GM18868 (cell line): ENCODE results near the gene VIT.
"Not testable (repeated sequence)": the region's sequence is repeated elsewhere in the genome, so short reads cannot be mapped to it uniquely, and the experiment has no call there.

Experiments
- ATAC-seq: cut with Tn5 transposase; IDR thresholded peaks from one replicate; pipeline ENCODE4 v1.9.1; 2021; ENCODE audit warnings: mild to moderate bottlenecking, moderate library complexity; ENCODE audit not compliant: unreplicated experiment

VIT gene

DNA sequence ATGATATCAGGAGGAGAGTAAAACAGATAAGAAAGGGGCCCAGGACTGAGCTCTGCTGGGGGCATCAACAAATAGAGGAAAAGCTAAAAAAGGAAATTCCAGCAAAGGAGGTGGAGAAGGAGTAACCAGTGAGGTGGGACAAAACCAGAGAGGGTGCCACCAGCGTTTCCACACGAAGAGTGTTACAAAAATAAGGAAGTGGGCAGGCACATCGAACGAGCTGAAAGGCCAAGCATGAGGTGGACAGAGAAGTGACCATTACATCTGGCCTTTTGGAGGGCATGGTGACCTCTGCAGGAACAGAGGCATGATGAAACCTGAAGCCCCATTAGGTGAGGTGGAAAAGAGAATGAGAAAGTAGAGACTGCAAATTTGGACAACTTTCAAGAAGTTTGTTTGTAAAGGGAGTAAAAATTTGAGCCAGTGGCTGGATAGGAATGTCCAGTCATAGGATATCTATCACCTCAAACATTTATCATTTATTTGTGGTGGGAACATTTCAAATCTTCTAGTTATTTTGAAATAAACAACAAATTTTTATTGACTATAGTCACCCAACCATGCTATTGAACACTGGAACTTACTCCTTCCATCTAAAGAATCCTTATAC lies 18.4 kb upstream of the VIT start:
- ATAC-seq, result no peak

DNA sequence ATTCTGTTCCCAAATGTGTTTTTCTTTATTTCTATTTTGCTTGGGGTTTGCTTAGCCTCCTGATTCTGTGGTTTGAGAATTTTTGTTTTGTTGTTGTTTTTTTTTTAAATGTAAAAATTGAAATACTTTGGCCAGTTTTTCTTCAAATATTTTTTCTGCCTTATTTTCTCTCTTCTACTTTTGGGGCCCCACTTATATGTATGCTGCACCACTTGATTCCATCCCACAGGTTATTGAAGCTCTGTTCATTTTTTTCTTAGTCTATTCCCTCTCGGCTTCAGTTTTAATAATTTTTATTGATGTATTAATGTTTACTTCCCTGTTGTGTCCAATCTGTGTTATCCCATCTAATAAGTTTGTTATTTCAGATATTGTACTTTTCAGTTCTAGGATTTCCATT lies 17.7 kb upstream of the VIT start:
- no peak for ATAC-seq

DNA sequence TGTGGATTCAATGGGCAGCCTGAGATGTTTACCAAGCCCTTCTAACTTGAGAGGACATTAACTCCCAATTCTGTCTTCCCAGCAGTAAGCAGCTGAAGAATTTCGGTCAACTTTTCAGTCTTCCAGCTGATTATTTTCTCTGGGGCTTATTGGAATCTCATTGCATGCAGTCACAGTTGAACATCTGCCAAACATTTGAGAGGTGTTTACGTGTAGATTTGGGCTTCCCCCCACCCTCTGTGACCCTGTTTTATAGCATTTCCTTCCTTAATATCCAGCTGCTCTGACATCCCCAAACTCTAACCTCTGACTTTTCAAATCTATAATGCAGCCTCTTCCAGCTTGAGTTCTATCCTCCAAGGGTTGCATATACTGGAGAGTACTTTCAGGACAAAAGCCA lies 16.5 kb upstream of the VIT start:
- ATAC-seq, result no peak

DNA sequence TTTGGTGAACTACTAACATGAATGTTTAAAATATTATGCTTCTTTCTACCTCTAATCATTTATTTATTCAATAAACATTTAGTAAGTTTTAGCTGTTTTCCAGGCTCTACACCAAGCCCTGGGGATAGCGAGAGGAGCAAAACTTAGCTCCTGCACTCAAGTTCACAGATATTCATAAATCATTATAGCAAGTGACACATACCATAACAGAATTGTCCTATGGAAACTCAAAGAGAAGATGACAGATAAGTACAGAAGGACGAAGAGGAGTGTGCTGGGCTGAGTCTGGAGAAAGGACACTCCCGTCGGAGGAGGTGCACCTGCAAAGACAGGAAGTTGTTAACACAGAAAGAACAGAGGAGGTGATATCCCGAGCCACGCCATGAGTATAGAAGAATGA lies 13.9 kb upstream of the VIT start:
- no peak for ATAC-seq

DNA sequence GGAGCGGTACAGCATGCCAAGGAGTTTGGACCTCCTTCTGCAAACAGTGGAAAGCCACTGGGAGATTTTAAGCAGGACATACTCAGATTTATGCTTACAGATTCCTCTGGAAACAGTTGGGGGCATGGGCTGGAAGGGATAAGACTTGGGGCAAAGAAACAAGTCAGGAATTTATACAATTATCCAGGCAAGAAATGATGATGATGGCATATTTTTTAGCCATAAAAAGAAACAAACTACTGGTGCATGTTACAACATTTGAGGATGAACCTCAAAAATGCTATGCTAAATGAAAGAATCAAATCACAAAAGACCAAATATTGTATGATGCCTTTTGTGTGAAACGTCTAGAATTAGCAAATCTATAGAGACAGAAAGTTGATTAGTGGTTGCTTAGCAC lies 13.5 kb upstream of the VIT start:
- no peak for ATAC-seq

DNA sequence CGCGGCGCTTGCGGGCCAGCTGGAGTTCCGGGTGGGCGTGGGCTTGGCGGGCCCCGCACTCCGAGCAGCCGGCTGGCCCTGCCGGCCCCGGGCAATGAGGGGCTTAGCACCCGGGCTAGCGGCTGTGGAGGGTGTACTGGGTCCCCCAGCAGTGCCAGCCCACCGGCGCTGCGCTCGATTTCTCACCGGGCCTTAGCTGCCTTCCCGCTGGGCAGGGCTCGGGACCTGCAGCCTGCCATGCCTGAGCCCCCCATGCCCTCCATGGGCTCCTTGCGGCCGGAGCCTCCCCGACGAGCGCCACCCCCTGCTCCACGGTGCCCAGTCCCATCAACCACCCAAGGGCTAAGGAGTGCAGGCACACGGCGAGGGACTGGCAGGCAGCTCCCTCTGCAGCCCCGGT lies 8.2 kb upstream of the VIT start:
- not testable (repeated sequence) for ATAC-seq

DNA sequence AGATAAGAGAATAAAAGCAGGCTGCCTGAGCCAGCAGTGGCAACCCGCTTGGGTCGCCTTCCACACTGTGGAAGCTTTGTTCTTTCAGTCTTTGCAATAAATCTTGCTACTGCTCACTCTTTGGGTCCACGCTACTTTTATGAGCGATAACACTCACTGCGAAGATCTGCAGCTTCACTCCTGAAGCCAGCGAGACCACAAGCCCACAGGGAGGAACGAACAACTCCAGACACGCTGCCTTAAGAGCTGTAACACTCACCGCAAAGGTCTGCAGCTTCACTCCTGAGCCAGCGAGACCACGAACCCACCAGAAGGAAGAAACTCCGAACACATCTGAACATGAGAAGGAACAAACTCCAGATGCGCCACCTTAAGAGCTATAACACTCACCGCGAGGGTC lies 7.5 kb upstream of the VIT start:
- not testable (repeated sequence) for ATAC-seq

DNA sequence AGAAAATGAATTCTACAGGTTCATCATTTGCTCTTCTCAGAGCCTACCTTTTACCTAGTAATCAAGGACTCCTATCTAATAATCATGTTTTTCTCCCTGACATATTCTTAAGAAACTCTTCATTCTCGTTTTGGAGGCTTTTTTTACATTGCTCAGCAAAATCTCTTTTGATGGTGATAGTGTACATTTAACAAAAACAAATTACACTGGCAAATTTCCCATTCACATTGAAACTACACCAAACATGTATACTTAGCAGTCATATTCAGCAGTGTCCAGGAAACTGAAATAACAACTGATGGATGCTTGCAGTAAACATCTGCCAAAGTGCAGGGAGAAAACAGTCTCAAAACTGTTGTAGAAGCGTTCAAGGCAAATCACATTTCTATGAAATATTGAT lies 4.4 kb upstream of the VIT start:
- ATAC-seq, result no peak

DNA sequence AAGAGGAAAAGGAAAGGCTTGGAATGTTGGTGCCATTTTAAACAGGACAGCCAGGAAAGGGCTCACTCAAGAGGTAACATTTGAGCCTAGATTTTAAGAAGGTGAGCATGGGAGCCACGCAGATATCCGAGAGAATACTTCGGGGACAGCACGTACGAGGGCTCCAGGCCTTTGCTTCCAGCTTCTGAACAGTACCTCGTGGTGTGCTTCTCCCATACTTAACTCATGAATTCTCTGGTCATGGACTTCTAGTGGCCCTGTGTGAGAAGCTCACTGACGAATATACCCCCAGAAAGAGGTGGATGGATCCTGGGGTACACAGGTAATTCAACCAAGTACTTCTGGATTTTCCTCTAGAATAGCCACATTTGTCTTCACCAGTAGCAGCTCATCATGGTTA lies 2.7 kb upstream of the VIT start:
- no peak for ATAC-seq

DNA sequence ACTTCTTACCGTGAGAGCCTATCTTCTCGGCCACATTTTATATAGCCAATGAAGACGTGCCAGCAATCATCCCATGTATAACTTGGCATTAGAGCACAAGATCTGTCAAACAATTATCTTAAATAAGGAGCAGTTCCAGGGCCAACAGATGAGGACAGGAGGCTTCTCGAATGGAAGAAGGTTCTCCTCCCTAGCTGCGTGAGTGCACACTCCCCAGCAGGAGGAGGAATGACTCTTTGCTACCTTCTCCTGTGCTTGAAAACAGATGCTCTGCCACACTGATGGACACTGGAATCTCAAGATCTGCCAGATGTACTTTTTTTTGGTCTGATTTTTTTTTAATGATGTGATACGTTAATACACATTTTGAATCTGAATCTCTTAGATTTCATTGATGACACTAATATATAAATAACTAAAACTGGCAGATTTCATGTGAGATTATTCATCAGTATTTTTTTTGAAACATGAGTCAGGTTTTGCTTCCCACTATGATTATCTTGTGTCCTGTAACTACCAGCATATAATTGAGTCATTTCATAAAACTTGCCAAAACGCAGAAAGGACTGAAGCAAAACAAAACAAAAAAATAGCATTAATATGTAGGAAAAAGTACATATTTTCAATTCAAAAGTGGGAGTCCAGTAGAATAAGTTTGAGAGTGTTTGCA lies 626 bp upstream of the VIT start:
- no peak for ATAC-seq

DNA sequence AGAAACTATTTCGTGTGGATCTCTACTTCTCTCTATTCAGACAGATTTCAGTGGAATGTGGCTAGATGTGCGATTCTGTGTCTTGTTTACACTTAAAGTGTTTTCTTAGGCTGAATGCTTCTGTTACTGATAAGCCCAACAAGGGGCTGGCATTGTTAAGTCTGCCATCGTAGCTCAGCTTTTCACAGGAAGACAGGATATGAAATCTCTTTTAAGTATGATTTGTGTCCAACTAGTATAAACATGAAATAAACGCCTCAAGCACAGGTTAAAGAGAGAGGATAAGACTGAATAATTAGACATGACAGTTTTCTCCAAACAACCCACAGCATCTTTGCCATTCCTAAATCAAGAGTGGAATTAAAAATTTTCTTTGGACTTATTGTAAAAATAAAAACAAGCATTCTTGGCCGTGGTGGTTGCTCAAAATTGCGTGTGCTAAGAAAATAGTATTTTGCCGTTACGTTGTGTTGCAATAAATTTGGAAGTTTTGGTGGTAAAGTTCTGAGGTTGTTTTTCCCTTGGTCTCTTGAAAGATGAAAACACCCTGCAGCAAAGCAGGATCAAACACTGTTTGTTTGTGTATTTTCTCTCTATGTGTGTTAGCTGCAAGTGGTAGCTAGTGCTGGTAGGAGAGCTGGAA lies 1.0 kb downstream of the VIT start:
- no peak for ATAC-seq

DNA sequence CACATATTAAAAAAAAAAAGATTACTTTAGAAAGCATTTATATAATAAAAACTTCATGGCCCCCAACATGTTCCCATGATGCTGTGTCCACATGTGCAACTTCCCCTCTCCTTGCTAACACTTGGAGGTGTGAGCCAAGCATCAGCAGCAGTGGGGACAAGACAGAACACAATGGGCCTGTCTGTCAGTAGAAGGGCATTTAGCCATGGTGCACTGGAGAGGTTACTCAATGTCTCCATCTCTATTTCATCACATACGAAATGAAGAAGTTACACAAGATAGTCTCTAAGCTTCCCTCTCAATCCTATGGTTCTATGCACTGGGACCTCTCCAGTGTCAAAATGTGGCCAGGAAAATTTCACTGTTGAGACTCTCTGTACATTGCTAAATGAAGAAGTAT lies 2.5 kb downstream of the VIT start:
- ATAC-seq, result no peak

DNA sequence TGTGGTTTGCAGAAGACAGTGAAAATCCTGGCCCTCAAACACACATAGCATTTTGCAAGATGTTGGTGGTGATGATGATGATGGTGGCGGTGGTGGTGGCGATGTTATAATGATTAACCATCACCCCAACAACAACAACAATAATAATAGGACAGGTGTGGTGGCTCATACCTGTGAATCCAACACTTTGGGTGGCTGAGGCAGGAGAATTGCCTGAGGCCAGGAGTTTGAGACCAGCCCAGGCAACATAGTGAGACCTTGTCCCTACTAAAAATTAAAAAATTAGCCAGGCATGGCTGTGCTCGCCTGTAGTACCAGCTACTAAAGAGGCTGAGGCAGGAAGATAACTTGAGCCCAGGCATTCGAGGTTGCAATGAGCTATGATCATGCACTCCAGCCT lies 3.8 kb downstream of the VIT start:
- ATAC-seq, result no peak

DNA sequence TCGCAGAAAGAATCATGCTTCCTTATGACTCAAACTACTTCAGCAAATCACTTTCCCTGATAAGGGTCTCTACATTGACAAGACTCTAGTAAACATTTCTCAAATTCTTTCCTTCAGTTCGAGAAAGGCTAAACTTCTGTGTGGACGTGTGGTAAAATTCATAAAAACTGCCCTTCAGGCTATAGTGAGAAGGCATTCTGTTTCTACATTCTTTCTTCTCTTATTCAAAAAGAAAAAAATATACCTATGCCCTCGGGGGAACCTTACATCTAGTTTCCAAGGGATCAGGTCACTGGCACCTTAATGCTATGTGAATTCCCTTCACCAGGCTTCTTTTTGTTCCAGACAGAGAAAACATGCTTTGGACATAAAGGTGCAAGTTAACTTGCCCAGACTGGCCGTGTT lies 4.9 kb downstream of the VIT start:
- no peak for ATAC-seq

DNA sequence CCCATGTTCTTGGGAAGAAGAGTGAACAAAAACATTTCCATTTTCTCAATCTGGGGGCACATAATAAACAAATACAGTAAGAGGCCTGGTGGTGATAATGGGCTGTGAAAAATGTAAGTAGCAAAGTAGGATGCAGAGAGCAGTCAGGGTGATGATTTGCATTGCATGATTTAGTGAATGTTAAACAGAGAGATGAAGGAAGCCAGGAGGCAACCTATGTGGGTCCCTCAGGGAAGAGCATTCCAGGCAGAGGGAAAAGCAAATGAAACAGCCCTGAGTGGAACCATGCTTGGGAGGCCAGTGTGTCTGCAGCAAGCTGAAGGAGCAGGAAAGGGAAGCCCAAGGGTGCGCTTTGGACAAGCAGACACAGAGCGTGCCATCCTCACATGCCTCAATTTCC lies 5.4 kb downstream of the VIT start:
- ATAC-seq, result no peak

DNA sequence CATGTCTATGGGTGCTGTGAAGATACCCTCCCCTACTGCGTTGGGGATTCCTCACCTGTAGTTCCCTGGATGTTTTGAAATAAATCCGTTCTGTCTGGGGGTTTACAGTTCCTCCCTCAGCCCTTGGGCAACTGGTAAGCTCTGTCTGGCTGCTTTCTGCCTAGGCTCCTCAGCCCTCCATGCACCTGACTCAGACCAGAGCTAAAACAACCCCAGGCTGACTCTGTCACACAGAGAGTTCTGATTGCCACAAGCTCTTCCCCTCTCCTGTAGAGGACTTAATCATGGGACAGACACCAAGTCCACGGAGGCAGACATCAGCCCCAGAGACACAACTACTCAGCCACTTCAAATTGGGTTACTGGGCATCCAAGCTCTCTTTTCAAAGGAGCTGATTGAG lies 6.3 kb downstream of the VIT start:
- ATAC-seq, result no peak

DNA sequence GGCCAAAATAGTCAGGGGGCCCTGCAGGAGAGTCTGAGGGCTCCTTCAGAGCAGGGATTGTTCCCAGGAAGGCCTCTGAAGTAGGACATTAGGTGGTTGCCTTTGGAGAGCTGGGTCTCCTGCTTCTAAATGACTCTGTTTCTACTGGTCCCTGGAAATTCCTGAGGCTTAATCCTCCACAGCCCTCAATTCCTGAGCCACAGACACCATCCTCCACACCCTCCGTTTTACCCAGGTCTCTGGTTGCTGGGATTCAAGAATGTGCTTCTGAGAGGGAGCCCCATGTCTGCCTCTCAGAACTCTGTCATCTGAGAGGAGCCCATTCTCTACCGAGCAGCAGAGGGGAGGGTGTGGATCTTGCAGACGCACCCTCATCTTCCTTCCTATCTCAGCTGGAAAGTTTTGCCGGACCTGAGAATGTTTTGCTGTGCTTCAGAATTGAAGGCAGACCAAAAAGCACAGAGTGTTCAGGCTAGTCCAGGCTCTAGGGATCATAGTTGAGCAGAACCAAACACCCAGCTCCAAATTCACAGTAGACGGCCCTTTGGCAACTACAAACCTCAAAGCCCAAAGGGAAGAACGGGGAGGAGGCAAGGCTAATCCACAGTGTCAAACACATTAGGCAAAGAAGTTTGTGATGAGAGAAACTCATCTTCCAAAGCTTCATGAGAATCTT lies 8.1 kb downstream of the VIT start:
- no peak for ATAC-seq

DNA sequence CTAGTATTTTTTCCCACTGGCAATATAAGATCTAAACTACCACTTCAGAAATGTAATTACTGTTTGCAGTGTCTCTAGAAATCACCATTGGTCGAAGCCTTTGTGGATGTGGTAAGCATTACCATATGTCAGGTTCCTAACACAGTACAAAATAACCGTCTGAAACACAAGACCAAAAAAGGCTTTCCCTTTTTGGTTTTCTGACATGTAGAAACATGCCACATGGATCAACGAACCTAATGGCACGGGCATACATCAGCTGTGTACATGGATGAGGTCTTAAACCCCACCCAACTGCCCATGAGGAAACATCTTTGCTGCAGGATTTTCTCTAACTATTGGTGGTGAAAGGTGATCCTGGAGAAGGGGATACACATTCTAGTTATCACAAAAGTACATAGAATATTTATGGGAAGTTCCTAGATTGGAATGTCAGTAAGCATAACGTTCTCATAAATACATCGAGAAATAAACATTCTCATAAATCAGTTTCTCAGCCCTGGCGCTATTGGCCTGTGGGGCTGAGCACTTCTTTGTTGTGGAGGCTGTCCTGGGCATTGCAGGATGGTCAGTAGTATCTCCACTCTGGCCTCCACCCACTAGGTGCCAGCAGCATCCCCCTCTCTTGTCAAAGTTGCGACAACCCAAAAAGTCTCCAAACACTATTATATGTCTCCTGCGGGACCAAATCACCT lies 9.0 kb downstream of the VIT start:
- no peak for ATAC-seq

DNA sequence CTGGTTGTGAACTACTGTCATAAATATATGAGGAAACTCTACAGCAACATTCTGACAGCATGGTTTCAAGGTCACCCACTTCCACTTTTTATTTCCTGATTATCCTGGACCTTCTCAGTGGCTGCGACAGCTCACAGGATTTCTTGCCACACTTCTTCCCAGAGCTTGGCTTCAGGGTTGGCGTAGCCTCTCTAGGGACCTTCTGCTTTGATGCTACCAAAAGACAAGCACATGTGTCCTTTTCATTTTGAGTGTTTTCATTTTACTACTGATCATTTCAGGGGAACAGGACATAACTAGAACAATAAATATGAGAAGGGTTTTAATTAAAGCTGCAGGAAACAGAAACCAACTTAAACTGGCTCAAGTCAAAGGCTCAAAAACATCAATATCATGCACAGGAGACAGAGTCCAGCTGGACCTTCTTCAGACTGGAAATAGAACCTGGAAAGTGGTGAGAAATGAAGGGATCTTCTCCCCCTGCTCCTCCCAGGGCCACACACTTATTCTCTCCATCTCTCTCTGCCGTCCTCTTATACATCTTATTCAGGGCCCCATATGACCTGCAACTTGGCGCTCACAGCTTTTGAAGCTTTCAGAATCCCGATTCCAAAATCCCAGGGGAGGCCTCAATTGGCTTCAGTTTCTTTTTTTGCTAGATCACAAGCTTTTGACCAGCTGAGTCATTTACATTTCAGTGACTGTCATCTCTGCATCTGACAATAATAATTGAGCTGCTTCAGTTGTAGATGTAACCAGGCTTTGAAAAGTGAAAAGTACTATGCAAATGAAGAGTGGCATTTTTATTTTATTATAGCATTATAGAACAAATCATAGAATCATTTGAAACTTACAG lies 9.7 kb downstream of the VIT start:
- no peak for ATAC-seq

DNA sequence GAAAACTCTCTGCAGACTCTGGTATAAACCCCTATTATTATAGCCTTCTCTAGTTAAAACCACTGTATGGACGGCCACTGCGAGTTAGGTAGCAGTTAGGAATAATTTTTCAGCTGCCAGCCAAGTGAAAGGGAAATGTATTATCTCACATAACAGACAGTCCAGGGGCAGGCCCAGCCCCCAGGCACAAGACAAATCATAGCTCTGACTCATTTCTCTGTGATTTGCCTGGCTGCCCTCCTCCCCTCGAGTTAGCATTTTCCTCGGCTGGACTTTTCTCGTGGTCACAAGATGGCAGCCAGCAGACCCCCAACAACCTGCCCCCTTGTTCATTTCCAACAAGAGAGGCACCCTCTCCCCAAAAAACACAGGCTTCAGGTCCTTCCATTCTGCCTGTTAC lies 10.5 kb downstream of the VIT start:
- no peak for ATAC-seq
